ENCODE measurements around the gene DNASE1L3.

Gene DNASE1L3

GRCh38 chr3:58173029-58173668 is 37.6 kb downstream of the DNASE1L3 start:
- no peak for DNase-seq (ENCODE audit: low read depth, low spot score)
- peaks cover 19% of the 10 kb centered on the region for H3K4me1 ChIP-seq (ENCODE audit: insufficient read depth, insufficient read length)
- no peaks in the 10 kb centered on the region for H3K27me3 ChIP-seq (ENCODE audit: insufficient read depth, insufficient read length)
- H3K36me3 ChIP-seq (ENCODE audit: insufficient read depth, insufficient read length, low read length) = peaks cover 42% of the 10 kb centered on the region
- H3K9me3 ChIP-seq (ENCODE audit: insufficient read depth, low read length) = no peaks in the 10 kb centered on the region
- H3K4me3 ChIP-seq (ENCODE audit: insufficient read length, low read depth) = no peak overlapping the region
- TF ChIP-seq SUZ12 (IDR thresholded peaks at IDR 0.05; ENCODE audit: extremely low read depth, insufficient read depth, insufficient read length) (no peak), YY1 (IDR thresholded peaks at IDR 0.05; ENCODE audit: insufficient read depth, insufficient read length) (no peak), ZNF274 (IDR thresholded peaks at IDR 0.05; ENCODE audit: low read depth, low read length) (no peak)
- no peak overlapping the region for H3K9ac ChIP-seq (ENCODE audit: insufficient read length, low read depth)

GRCh38 chr3:58171126-58171525 is 39.6 kb downstream of the DNASE1L3 start:
- Histone ChIP-seq H3K36me3 (ENCODE audit: insufficient read depth, insufficient read length, low read length) (peaks cover 57% of the 10 kb centered on the region), H3K4me3 (ENCODE audit: insufficient read length, low read depth) (no peak overlapping the region), H3K27me3 (ENCODE audit: insufficient read depth, insufficient read length) (no peaks in the 10 kb centered on the region), H3K4me1 (ENCODE audit: insufficient read depth, insufficient read length) (peaks cover 20% of the 10 kb centered on the region), H3K9ac (ENCODE audit: insufficient read length, low read depth) (no peak overlapping the region), H3K9me3 (ENCODE audit: insufficient read depth, low read length) (no peaks in the 10 kb centered on the region)
- DNase-seq (ENCODE audit: low read depth, low spot score) = no peak
- no peak for TF ChIP-seq YY1 (IDR thresholded peaks at IDR 0.05; ENCODE audit: insufficient read depth, insufficient read length)
- no peak for TF ChIP-seq ZNF274 (IDR thresholded peaks at IDR 0.05; ENCODE audit: low read depth, low read length)
- no peak for TF ChIP-seq SUZ12 (IDR thresholded peaks at IDR 0.05; ENCODE audit: extremely low read depth, insufficient read depth, insufficient read length)

- no peaks in the 10 kb centered on the region for H3K27me3 ChIP-seq (ENCODE audit: insufficient read depth, insufficient read length)
- H3K4me1 ChIP-seq (ENCODE audit: insufficient read depth, insufficient read length) = peaks cover 14% of the 10 kb centered on the region
- DNase-seq (ENCODE audit: low read depth, low spot score) = no peak
- TF ChIP-seq YY1 (IDR thresholded peaks at IDR 0.05; ENCODE audit: insufficient read depth, insufficient read length) = no peak
- no peak for TF ChIP-seq SUZ12 (IDR thresholded peaks at IDR 0.05; ENCODE audit: extremely low read depth, insufficient read depth, insufficient read length)
- TF ChIP-seq ZNF274 (IDR thresholded peaks at IDR 0.05; ENCODE audit: low read depth, low read length) = no peak
- no peak overlapping the region for H3K9ac ChIP-seq (ENCODE audit: insufficient read length, low read depth)
- H3K36me3 ChIP-seq (ENCODE audit: insufficient read depth, insufficient read length, low read length) = peaks cover 62% of the 10 kb centered on the region
- H3K4me3 ChIP-seq (ENCODE audit: insufficient read length, low read depth) = no peak overlapping the region
- H3K9me3 ChIP-seq (ENCODE audit: insufficient read depth, low read length) = no peaks in the 10 kb centered on the region
These were observed 40.4 kb downstream of the DNASE1L3 start for GRCh38 chr3:58170376-58170775.

- Histone ChIP-seq H3K4me1 (ENCODE audit: insufficient read depth, insufficient read length) (peaks cover 25% of the 10 kb centered on the region), H3K36me3 (ENCODE audit: insufficient read depth, insufficient read length, low read length) (peaks cover 69% of the 10 kb centered on the region), H3K9me3 (ENCODE audit: insufficient read depth, low read length) (no peaks in the 10 kb centered on the region), H3K9ac (ENCODE audit: insufficient read length, low read depth) (no peak overlapping the region), H3K4me3 (ENCODE audit: insufficient read length, low read depth) (no peak overlapping the region), H3K27me3 (ENCODE audit: insufficient read depth, insufficient read length) (no peaks in the 10 kb centered on the region)
- no peak for DNase-seq (ENCODE audit: low read depth, low spot score)
- no peak for TF ChIP-seq YY1 (IDR thresholded peaks at IDR 0.05; ENCODE audit: insufficient read depth, insufficient read length)
- TF ChIP-seq SUZ12 (IDR thresholded peaks at IDR 0.05; ENCODE audit: extremely low read depth, insufficient read depth, insufficient read length) = no peak
- TF ChIP-seq ZNF274 (IDR thresholded peaks at IDR 0.05; ENCODE audit: low read depth, low read length) = no peak
These were observed 41.4 kb downstream of the DNASE1L3 start for GRCh38 chr3:58169371-58169770.

GRCh38 chr3:58168498-58168897 is 42.3 kb downstream of the DNASE1L3 start:
- Histone ChIP-seq H3K9ac (ENCODE audit: insufficient read length, low read depth) (no peak overlapping the region), H3K36me3 (ENCODE audit: insufficient read depth, insufficient read length, low read length) (peaks cover 78% of the 10 kb centered on the region)

GRCh38 chr3:58167431-58168351 is 43.1 kb downstream of the DNASE1L3 start:
- Histone ChIP-seq H3K4me1 (ENCODE audit: insufficient read depth, insufficient read length) (peaks cover 21% of the 10 kb centered on the region), H3K9me3 (ENCODE audit: insufficient read depth, low read length) (no peaks in the 10 kb centered on the region), H3K36me3 (ENCODE audit: insufficient read depth, insufficient read length, low read length) (peaks cover 86% of the 10 kb centered on the region), H3K4me3 (ENCODE audit: insufficient read length, low read depth) (no peak overlapping the region), H3K9ac (ENCODE audit: insufficient read length, low read depth) (peak overlapping the region; percentile 23), H3K27me3 (ENCODE audit: insufficient read depth, insufficient read length) (no peaks in the 10 kb centered on the region)
- TF ChIP-seq YY1 (IDR thresholded peaks at IDR 0.05; ENCODE audit: insufficient read depth, insufficient read length) = no peak
- no peak for TF ChIP-seq SUZ12 (IDR thresholded peaks at IDR 0.05; ENCODE audit: extremely low read depth, insufficient read depth, insufficient read length)
- TF ChIP-seq ZNF274 (IDR thresholded peaks at IDR 0.05; ENCODE audit: low read depth, low read length) = no peak
- DNase-seq (ENCODE audit: low read depth, low spot score) = no peak

More at GRCh38 chr3:58168498-58168897, 42.3 kb downstream of the DNASE1L3 start:
- peaks cover 26% of the 10 kb centered on the region for H3K4me1 ChIP-seq (ENCODE audit: insufficient read depth, insufficient read length)
- no peak overlapping the region for H3K4me3 ChIP-seq (ENCODE audit: insufficient read length, low read depth)
- no peak for DNase-seq (ENCODE audit: low read depth, low spot score)
- H3K9me3 ChIP-seq (ENCODE audit: insufficient read depth, low read length) = no peaks in the 10 kb centered on the region
- TF ChIP-seq ZNF274 (IDR thresholded peaks at IDR 0.05; ENCODE audit: low read depth, low read length) (no peak), SUZ12 (IDR thresholded peaks at IDR 0.05; ENCODE audit: extremely low read depth, insufficient read depth, insufficient read length) (no peak), YY1 (IDR thresholded peaks at IDR 0.05; ENCODE audit: insufficient read depth, insufficient read length) (no peak)
- H3K27me3 ChIP-seq (ENCODE audit: insufficient read depth, insufficient read length) = no peaks in the 10 kb centered on the region
